Smooth muscle cell of the umbilical artery (primary cell): ENCODE data around the gene DIPK2B. TPM values are rescaled to one million over a fixed set of nuclear protein-coding genes. Genes with fewer than 3 reads are reported as not detected.

Source experiments
- total RNA-seq: library from RNA; depleted of rRNA; stranded (reverse); fragments of >200 nt; gene quantifications from 2 replicates; pipeline ENCODE4 v1.2.3, GENCODE V29; 2014

The DIPK2B gene
- total RNA-seq: under 0.01 and 0.05 TPM in 2 replicates

GRCh38 chrX:45200741-45201234 is at the start of gene DIPK2B:
TSS of gene DIPK2B (minus strand) at chrX:45200876. CDS start at chrX:45200826, 50 bp downstream.

